Stimulated activated CD8-positive, alpha-beta memory T cell treated with anti-CD3 and anti-CD28 coated beads, Interleukin-7, amount 100 ng/mL, for 48 hours (primary cell): ENCODE measurements around the gene NR2F6.

Source experiments
- DNase-seq, 2 donors: peaks; one replicate each; pipeline ENCODE4 v3.0.0-alpha.2; 2020; ENCODE audit warnings: low read depth in 1 of 2; ENCODE audit errors: extremely low read depth in 1 of 2

The NR2F6 gene

GRCh38 chr19:17240062-17240752 is 5.5 kb downstream of the NR2F6 start:
- no peak for DNase-seq

- no peak for DNase-seq
Observed at GRCh38 chr19:17237747-17238706, 7.7 kb downstream of the NR2F6 start.

GRCh38 chr19:17236811-17237543 is 8.7 kb downstream of the NR2F6 start:
- no peak for DNase-seq

GRCh38 chr19:17235971-17236777 is 9.5 kb downstream of the NR2F6 start:
- DNase-seq, result no peak

GRCh38 chr19:17235300-17235970 is 10.3 kb downstream of the NR2F6 start:
- peak; percentile 44 to 49 for DNase-seq

- peak; percentile 37 to 46 for DNase-seq
Observed at GRCh38 chr19:17234911-17235299, 10.8 kb downstream of the NR2F6 start.

GRCh38 chr19:17232258-17232657 is 13.5 kb downstream of the NR2F6 start:
- DNase-seq, result no peak

- no peak for DNase-seq
Observed at GRCh38 chr19:17229890-17230289, 15.8 kb downstream of the NR2F6 start.

GRCh38 chr19:17227798-17228367 is 17.8 kb downstream of the NR2F6 start:
- DNase-seq, result no peak

- peak; percentile 88 to 96 for DNase-seq
Observed at GRCh38 chr19:17226002-17226933, 19.5 kb downstream of the NR2F6 start, which contains the start of gene OCEL1. OCEL1 (plus strand) TSS chr19:17226226; CDS start chr19:17226248, 22 bp downstream.

- no peak for DNase-seq
Observed at GRCh38 chr19:17225053-17225452, 20.7 kb downstream of the NR2F6 start.

GRCh38 chr19:17220207-17220758 is 25.4 kb downstream of the NR2F6 start:
- DNase-seq, result no peak

- no peak for DNase-seq
Observed at GRCh38 chr19:17219286-17219685, 26.4 kb downstream of the NR2F6 start.

- DNase-seq, result no peak
Observed at GRCh38 chr19:17216058-17216670, 29.6 kb downstream of the NR2F6 start.

- peak; percentile 63 to 77 for DNase-seq
Observed at GRCh38 chr19:17215127-17215971, 30.4 kb downstream of the NR2F6 start, which contains the start of gene USE1. USE1 (plus strand) TSS chr19:17215357; CDS start chr19:17215406, 49 bp downstream.

- no peak for DNase-seq
Observed at GRCh38 chr19:17214508-17215126, 31.1 kb downstream of the NR2F6 start.
